ENCODE data around the gene TRIO.

DNA sequence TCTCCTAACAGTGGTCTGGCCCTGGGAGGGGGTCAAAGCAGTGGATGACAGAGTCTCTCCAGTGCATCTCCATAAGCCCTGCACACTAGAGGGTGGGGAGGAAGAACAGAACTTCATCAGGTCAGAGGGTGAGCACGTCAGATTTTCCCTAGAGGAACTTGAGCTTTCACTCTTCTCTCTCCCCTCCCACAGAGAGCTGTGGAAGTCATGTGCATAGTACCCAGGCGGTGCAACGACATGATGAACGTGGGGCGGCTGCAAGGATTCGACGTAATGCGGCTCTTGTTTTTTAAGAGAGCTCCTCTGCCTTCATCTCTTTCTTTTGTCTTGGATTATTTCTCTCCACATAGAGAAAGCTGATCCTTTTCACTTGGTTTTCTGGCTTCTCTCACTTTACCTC is 338.2 kb downstream of the TRIO start:
- TF ChIP-seq, protein P1, sequence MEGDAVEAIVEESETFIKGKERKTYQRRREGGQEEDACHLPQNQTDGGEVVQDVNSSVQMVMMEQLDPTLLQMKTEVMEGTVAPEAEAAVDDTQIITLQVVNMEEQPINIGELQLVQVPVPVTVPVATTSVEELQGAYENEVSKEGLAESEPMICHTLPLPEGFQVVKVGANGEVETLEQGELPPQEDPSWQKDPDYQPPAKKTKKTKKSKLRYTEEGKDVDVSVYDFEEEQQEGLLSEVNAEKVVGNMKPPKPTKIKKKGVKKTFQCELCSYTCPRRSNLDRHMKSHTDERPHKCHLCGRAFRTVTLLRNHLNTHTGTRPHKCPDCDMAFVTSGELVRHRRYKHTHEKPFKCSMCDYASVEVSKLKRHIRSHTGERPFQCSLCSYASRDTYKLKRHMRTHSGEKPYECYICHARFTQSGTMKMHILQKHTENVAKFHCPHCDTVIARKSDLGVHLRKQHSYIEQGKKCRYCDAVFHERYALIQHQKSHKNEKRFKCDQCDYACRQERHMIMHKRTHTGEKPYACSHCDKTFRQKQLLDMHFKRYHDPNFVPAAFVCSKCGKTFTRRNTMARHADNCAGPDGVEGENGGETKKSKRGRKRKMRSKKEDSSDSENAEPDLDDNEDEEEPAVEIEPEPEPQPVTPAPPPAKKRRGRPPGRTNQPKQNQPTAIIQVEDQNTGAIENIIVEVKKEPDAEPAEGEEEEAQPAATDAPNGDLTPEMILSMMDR (IDR thresholded peaks at IDR 0.05; ENCODE audit: borderline replicate concordance, extremely low read depth, low read length, poor library complexity, severe bottlenecking) = no peak
- TF ChIP-seq EZH2 (IDR thresholded peaks at IDR 0.05; ENCODE audit: borderline replicate concordance, low read depth, low read length, severe bottlenecking) = no peak
